Activated CD8-positive, alpha-beta memory T cell treated with anti-CD3 and anti-CD28 coated beads, Interleukin-2, amount 10 ng/mL, durations not matched to agents 7 days and 5 days (primary cell): ENCODE results near the gene SMPD3. TPM values are rescaled to one million over a fixed set of nuclear protein-coding genes. Genes with fewer than 3 reads are reported as not detected.

Experiments
- ATAC-seq: fragments of 150-1000 bp; cut with Tn5 transposase; one replicate; pipeline ENCODE4 v1.10.0; 2021; ENCODE audit warnings: moderate library complexity
- CTCF ChIA-PET: fragments of 350-600 bp; sonication (Branson Sonifier 250); formaldehyde crosslinking; loops from one replicate; lab custom pipeline; 2021; ENCODE audit warnings: antibody characterized with exemption; lab: Charles Lee
- DNase-seq: peaks from one replicate; pipeline ENCODE4 v3.0.0-alpha.2; 2020
- H3K27ac Mint-ChIP-seq: one replicate; pipeline ENCODE4 v1.8.0; 2021; ENCODE audit warnings: mild to moderate bottlenecking, mixed read lengths
- H3K27me3 Mint-ChIP-seq: one replicate; pipeline ENCODE4 v1.8.0; 2021; ENCODE audit warnings: mixed read lengths
- H3K36me3 Mint-ChIP-seq: one replicate; pipeline ENCODE4 v1.8.0; 2021; ENCODE audit warnings: mild to moderate bottlenecking, mixed read lengths
- H3K4me1 Mint-ChIP-seq: one replicate; pipeline ENCODE4 v1.8.0; 2021; ENCODE audit warnings: mixed read lengths
- H3K4me3 Mint-ChIP-seq: one replicate; pipeline ENCODE4 v1.8.0; 2021; ENCODE audit warnings: mild to moderate bottlenecking, moderate library complexity, mixed read lengths
- H3K9me3 Mint-ChIP-seq: one replicate; pipeline ENCODE4 v1.8.0; 2022; ENCODE audit warnings: low read depth, mixed read lengths
- total RNA-seq, 2 experiments: library from RNA; stranded (reverse); gene quantifications; one replicate each; pipeline ENCODE4 v1.2.3, GENCODE V29; 2021

SMPD3 gene
- total RNA-seq, 2 experiments from 2014 or later: 7.7 to 7.9 TPM

GRCh38 chr16:68393333-68393732, 55.0 kb downstream of the SMPD3 start:
- no peak overlapping the region for H3K4me3 Mint-ChIP-seq
- H3K36me3 Mint-ChIP-seq: no peaks in the 10 kb centered on the region
- no peak for ATAC-seq
- no peak for DNase-seq
- no peaks in the 10 kb centered on the region for H3K9me3 Mint-ChIP-seq
- H3K27me3 Mint-ChIP-seq: peaks cover 27% of the 10 kb centered on the region
- H3K27ac Mint-ChIP-seq: no peak overlapping the region
- peaks cover 14% of the 10 kb centered on the region for H3K4me1 Mint-ChIP-seq
- CTCF ChIA-PET: interaction anchor here (1.5 to 9.4 kb wide), 2 partner anchors 24 to 64 kb away, joined by 3 to 45 read pairs; no protein-coding TSS in a partner anchor

- DNase-seq: no peak
- Mint-ChIP-seq H3K27me3 (peaks cover 29% of the 10 kb centered on the region), H3K4me3 (no peak overlapping the region), H3K4me1 (peaks cover 5% of the 10 kb centered on the region), H3K27ac (no peak overlapping the region), H3K9me3 (no peaks in the 10 kb centered on the region), H3K36me3 (no peaks in the 10 kb centered on the region)
- CTCF ChIA-PET: no interaction called here
- no peak for ATAC-seq
Observed at GRCh38 chr16:68389750-68390371, 58.4 kb downstream of the SMPD3 start.

GRCh38 chr16:68389006-68389405, 59.3 kb downstream of the SMPD3 start:
- DNase-seq (no peak), ATAC-seq (no peak)
- peaks cover 27% of the 10 kb centered on the region for H3K27me3 Mint-ChIP-seq
- peaks cover 5% of the 10 kb centered on the region for H3K4me1 Mint-ChIP-seq
- no peak overlapping the region for H3K27ac Mint-ChIP-seq
- H3K4me3 Mint-ChIP-seq: no peak overlapping the region
- no peaks in the 10 kb centered on the region for H3K36me3 Mint-ChIP-seq
- CTCF ChIA-PET: interaction anchor here (1.1 kb wide), 1 partner anchor 19 kb away, joined by 3 read pairs; no protein-coding TSS in a partner anchor
- H3K9me3 Mint-ChIP-seq: no peaks in the 10 kb centered on the region

DNA sequence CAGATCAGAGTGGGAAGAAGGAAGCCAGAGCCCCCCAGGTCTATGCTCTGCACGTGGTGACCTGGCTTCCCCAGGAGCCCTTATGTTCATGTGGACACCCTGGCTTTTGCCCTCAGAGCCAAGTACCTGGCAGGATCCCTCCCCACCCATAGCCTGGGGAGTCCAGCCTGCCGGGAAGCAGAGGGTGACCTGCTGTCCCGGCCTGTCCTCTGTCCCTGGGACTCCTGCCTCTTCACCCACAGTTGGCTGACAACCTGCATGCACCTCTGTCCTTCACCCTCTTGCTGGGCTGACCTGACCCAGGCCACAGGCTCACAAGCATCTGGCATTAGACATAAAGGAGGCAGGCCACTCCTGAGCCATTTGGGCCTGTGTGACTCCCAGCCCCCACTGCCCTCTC, 60.2 kb downstream of the SMPD3 start:
- Mint-ChIP-seq H3K27ac (no peak overlapping the region), H3K4me1 (peaks cover 5% of the 10 kb centered on the region), H3K27me3 (peaks cover 20% of the 10 kb centered on the region), H3K9me3 (no peaks in the 10 kb centered on the region), H3K4me3 (no peak overlapping the region), H3K36me3 (no peaks in the 10 kb centered on the region)
- DNase-seq (no peak), ATAC-seq (no peak)
- CTCF ChIA-PET: interaction anchor here (1.1 kb wide), 1 partner anchor 18 kb away, joined by 3 read pairs; no protein-coding TSS in a partner anchor

DNA sequence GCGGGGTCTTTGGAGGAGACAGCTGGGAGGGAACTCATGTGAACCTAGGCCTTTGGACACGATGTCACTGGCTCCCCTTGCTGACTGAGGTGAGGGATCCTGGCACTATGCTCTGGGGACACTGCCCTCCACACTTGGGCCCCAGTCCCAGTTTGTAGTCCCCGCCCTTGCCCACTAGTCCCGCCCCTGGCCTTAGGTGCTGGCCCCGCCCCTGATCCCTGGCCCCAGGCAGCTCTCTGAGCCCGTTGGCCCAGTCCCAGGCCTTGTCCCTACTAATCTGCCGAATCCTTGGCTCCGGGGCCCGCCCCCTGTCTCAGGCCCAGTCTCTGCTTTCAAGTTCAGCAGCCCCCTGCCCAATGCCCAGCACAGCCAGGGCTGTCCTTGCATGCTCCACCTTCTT, 61.0 kb downstream of the SMPD3 start:
- H3K9me3 Mint-ChIP-seq: no peaks in the 10 kb centered on the region
- DNase-seq: no peak
- CTCF ChIA-PET: no interaction called here
- no peak overlapping the region for H3K27ac Mint-ChIP-seq
- H3K27me3 Mint-ChIP-seq: peaks cover 20% of the 10 kb centered on the region
- H3K36me3 Mint-ChIP-seq: no peaks in the 10 kb centered on the region
- peak; percentile 23 for ATAC-seq
- H3K4me1 Mint-ChIP-seq: peaks cover 5% of the 10 kb centered on the region
- no peak overlapping the region for H3K4me3 Mint-ChIP-seq

GRCh38 chr16:68386628-68387027, 61.7 kb downstream of the SMPD3 start:
- Mint-ChIP-seq H3K36me3 (no peaks in the 10 kb centered on the region), H3K4me3 (no peak overlapping the region), H3K27ac (no peak overlapping the region), H3K27me3 (peaks cover 20% of the 10 kb centered on the region), H3K9me3 (no peaks in the 10 kb centered on the region), H3K4me1 (peaks cover 5% of the 10 kb centered on the region)
- CTCF ChIA-PET: interaction anchor here (1.4 kb wide), 1 partner anchor 10 kb away, joined by 4 read pairs; no protein-coding TSS in a partner anchor
- DNase-seq (no peak), ATAC-seq (no peak)

- DNase-seq (no peak), ATAC-seq (no peak)
- peaks cover 18% of the 10 kb centered on the region for H3K27me3 Mint-ChIP-seq
- H3K9me3 Mint-ChIP-seq: no peaks in the 10 kb centered on the region
- no peaks in the 10 kb centered on the region for H3K36me3 Mint-ChIP-seq
- peaks cover 5% of the 10 kb centered on the region for H3K4me1 Mint-ChIP-seq
- H3K4me3 Mint-ChIP-seq: no peak overlapping the region
- H3K27ac Mint-ChIP-seq: no peak overlapping the region
- CTCF ChIA-PET: interaction anchor here (1.4 kb wide), 1 partner anchor 11 kb away, joined by 7 read pairs; no protein-coding TSS in a partner anchor
Observed at GRCh38 chr16:68385371-68385770, 62.9 kb downstream of the SMPD3 start.

GRCh38 chr16:68384288-68385161, 63.8 kb downstream of the SMPD3 start:
- no peak for DNase-seq
- CTCF ChIA-PET: interaction anchor here (0.9 to 1.4 kb wide), 5 partner anchors 11 to 136 kb away, joined by 3 to 7 read pairs (median 3); no protein-coding TSS in a partner anchor
- H3K4me1 Mint-ChIP-seq: peaks cover 6% of the 10 kb centered on the region
- H3K27me3 Mint-ChIP-seq: peaks cover 18% of the 10 kb centered on the region
- ATAC-seq: no peak
- H3K4me3 Mint-ChIP-seq: no peak overlapping the region
- H3K9me3 Mint-ChIP-seq: no peaks in the 10 kb centered on the region
- no peak overlapping the region for H3K27ac Mint-ChIP-seq
- no peaks in the 10 kb centered on the region for H3K36me3 Mint-ChIP-seq

DNA sequence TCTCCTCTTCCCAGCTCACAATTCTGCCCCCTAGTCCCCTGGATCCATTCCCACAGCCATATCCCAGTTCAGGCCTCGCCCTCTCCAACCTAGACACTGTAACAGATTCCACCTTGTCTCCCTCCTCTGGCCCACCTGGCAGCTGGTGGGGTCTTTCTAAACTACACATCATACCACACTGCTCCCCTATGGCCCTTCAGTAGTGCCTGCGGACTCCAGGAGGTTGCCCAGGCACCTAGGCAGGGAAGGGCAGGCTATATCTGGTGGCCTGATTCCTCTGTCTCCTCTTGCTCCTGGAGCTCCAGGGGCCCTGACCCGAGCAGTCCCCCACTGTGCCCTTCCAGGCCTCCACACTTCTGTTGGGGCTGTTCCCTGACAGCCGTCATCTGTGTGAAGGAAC, 64.5 kb downstream of the SMPD3 start:
- Mint-ChIP-seq H3K36me3 (no peaks in the 10 kb centered on the region), H3K4me1 (peaks cover 12% of the 10 kb centered on the region), H3K4me3 (no peak overlapping the region), H3K27ac (no peak overlapping the region), H3K9me3 (no peaks in the 10 kb centered on the region), H3K27me3 (peaks cover 22% of the 10 kb centered on the region)
- no peak for DNase-seq
- no peak for ATAC-seq
- CTCF ChIA-PET: interaction anchor here (0.9 to 1.4 kb wide), 5 partner anchors 11 to 137 kb away, joined by 3 to 7 read pairs (median 3); no protein-coding TSS in a partner anchor

DNA sequence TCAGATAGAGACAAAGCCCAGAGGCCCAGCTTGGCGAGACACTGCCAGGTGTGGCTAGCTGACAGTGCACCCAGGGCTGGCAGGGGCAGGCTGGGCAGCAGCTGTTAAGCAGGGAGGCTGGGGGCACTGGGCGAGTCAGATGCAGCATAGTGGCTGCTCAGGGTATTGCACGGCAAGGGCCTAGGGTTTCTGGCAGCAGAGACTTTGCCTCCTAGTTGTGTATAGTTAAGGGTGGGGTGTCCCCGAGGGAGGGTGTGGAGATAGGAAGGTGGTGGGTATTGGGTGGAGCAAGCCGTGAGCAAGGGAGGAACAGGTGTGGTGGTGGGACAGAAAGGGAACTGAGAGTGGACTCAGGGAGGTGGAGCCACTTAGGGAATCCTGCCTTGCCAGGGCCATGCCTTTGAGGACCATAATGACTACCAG, 66.0 kb downstream of the SMPD3 start:
- Mint-ChIP-seq H3K4me3 (no peak overlapping the region), H3K27ac (no peak overlapping the region), H3K27me3 (peaks cover 18% of the 10 kb centered on the region), H3K4me1 (peaks cover 14% of the 10 kb centered on the region), H3K9me3 (no peaks in the 10 kb centered on the region), H3K36me3 (no peaks in the 10 kb centered on the region)
- DNase-seq: no peak
- CTCF ChIA-PET: interaction anchor here (1.1 to 1.7 kb wide), 5 partner anchors 12 to 138 kb away, joined by 3 to 6 read pairs (median 5); no protein-coding TSS in a partner anchor
- peak; percentile 40 for ATAC-seq

DNA sequence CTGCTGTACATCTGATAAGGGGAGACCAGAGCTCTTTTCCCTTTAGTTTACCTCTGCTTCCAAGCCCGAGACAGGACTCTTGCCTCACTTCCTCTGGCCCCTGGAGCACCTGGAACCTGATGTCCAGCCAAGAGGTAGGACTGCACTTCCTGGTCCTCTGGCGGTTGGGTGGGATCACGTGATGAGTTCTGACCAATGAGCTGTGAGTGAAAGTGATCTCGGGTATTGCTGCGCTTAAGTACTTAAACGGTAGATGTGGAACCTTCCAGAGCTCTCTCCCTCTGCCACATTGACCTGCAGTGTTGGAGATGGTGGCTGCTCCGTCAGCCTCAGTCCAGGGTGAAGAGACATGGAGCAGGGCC, 67.0 kb downstream of the SMPD3 start:
- CTCF ChIA-PET: interaction anchor here (1.1 to 1.7 kb wide), 5 partner anchors 11 to 139 kb away, joined by 3 to 6 read pairs (median 5); no protein-coding TSS in a partner anchor
- ATAC-seq: no peak

DNA sequence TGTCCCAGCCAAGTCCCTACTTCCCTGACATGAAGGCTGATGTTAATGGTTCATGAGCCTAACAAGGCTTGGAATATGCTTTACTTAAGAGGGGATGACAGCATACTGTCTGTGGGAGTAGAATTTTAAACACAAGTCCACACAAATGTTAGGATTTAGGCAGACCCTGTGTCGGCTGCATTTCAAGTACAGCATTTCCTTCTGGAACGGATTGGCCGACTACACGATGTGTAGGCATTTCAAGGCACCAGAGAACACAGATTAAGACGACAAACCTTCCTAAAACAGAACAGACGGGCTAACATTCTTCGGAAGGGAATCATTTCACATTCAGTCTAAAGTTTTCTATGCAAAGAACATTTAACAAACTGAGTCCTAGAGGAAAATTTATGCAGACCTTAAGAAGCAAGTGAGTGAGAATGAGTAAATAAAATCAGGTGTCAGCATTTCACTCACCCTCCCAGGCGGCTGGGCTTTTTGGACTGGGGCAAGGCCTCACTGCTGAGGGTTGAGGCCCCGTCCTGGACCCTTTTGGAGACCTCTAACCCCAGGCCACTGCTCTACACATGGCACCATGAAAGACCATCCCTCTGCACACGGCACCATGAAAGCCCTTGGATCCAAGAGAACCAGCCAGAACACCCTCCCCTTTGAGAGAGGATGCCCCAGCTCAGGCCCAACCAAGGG, 67.5 kb downstream of the SMPD3 start:
- CTCF ChIA-PET: interaction anchor here (1.4 to 1.7 kb wide), 3 partner anchors 16 to 140 kb away, joined by 3 to 5 read pairs (median 5); no protein-coding TSS in a partner anchor
- Mint-ChIP-seq H3K9me3 (no peaks in the 10 kb centered on the region), H3K27ac (no peak overlapping the region), H3K4me3 (no peak overlapping the region), H3K4me1 (peaks cover 14% of the 10 kb centered on the region), H3K27me3 (peaks cover 22% of the 10 kb centered on the region), H3K36me3 (no peaks in the 10 kb centered on the region)
- DNase-seq: no peak
- ATAC-seq: no peak

More for the DNA sequence above, 67.0 kb downstream of the SMPD3 start:
- Mint-ChIP-seq H3K27me3 (peaks cover 19% of the 10 kb centered on the region), H3K27ac (no peak overlapping the region), H3K9me3 (no peaks in the 10 kb centered on the region), H3K4me1 (peaks cover 14% of the 10 kb centered on the region), H3K4me3 (no peak overlapping the region), H3K36me3 (no peaks in the 10 kb centered on the region)
- DNase-seq: no peak

DNA sequence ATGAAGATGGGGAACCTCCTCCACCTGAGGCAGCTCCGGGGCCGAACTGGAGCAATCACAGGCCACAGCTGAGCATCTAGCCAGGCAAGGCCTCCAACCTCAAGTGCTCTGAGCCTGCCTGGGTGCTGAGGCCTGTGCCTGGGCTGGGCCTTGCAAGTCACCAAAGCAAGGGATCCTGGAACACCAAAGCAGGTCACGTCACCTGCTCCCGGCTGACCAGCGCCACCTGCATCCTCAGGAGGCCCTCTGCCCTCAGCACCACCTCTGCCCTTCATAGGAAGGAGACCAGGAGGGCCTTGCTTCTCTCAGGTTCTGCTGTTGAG, 68.0 kb downstream of the SMPD3 start:
- H3K27me3 Mint-ChIP-seq: peaks cover 21% of the 10 kb centered on the region
- peaks cover 14% of the 10 kb centered on the region for H3K4me1 Mint-ChIP-seq
- H3K27ac Mint-ChIP-seq: no peak overlapping the region
- H3K4me3 Mint-ChIP-seq: no peak overlapping the region
- H3K9me3 Mint-ChIP-seq: no peaks in the 10 kb centered on the region
- DNase-seq (no peak), ATAC-seq (no peak)
- CTCF ChIA-PET: no interaction called here
- H3K36me3 Mint-ChIP-seq: no peaks in the 10 kb centered on the region
